A549 (cell line): ENCODE measurements around the gene UPF2. TPM values are rescaled to one million over a fixed set of nuclear protein-coding genes. Genes with fewer than 3 reads are reported as not detected.
A peak's percentile ranks its signal among the peaks of the same experiment; 100 is the strongest.

Experiments
- ATAC-seq, 2 experiments: fragments of 200-7000 bp in 1 of 2; fragments of >200 bp in 1 of 2; cut with Nextera tagmentation in 1 of 2; cut with Tn5 transposase in 1 of 2; 3 replicates each; pipeline versions ENCODE4 v1.8.0 to v1.9.1; 2018 to 2020; ENCODE audit warnings: mild to moderate bottlenecking in 1 of 2, moderate library complexity in 1 of 2
- CTCF ChIA-PET: fragments of 300-600 bp; sonication (Branson Sonifier 250); formaldehyde crosslinking; extraction: SDS; loops from one replicate; lab custom pipeline; 2021; ENCODE audit warnings: antibody characterized with exemption, inconsistent platforms; lab: Yijun Ruan, JAX
- POLR2A ChIA-PET: fragments of 350-600 bp; formaldehyde crosslinking; extraction: SDS; loops from one replicate; lab custom pipeline; 2021; ENCODE audit warnings: antibody characterized with exemption, inconsistent platforms; lab: Yijun Ruan, JAX
- DNase-seq, 2 experiments: peaks; one replicate each; pipeline versions ENCODE4 v3.0.0 to v3.0.0-alpha.2; 2011 to 2016; ENCODE audit warnings: low read depth in 1 of 2, low spot score in 1 of 2
- FAIRE-seq: peaks from 2 replicates; lab custom pipeline; 2011; peaks lifted over from hg19 to GRCh38; lab: Jason Lieb, UNC
- H3K27ac ChIP-seq, 2 experiments: fragments of >200 bp; sonication (Bioruptor Twin); formaldehyde crosslinking; 3 replicates each; pipeline ENCODE4 v1.5.1; 2016 to 2017
- H3K4me1 ChIP-seq: fragments of >200 bp; sonication (Bioruptor Twin); formaldehyde crosslinking; 3 replicates; pipeline ENCODE4 v1.6.1; 2016
- H3K4me2 ChIP-seq: fragments of >200 bp; sonication (Bioruptor Twin); formaldehyde crosslinking; 3 replicates; pipeline ENCODE4 v1.6.1; 2016
- H3K4me3 ChIP-seq: fragments of >200 bp; sonication (Bioruptor Twin); formaldehyde crosslinking; 3 replicates; pipeline ENCODE4 v1.5.1; 2016
- H3K9me3 ChIP-seq: fragments of >200 bp; sonication (Bioruptor Twin); formaldehyde crosslinking; 3 replicates; pipeline ENCODE4 v1.6.1; 2016
- CEBPB ChIP-seq, 2 experiments: fragments of >200 bp in 1 of 2; sonication (Bioruptor Twin) in 1 of 2; formaldehyde crosslinking in 1 of 2; IDR thresholded peaks; 2 replicates each; pipeline ENCODE4 v1.6.1; 2012 to 2016
- CHD2 ChIP-seq: fragments of 150-350 bp; IDR thresholded peaks from 2 replicates; pipeline ENCODE4 v1.6.1; 2014; ENCODE audit warnings: low read length; ENCODE audit not compliant: partially characterized antibody
- CHD4 ChIP-seq: fragments of 200-600 bp; sonication (generic); IDR thresholded peaks from 2 replicates; pipeline ENCODE4 v1.6.1; 2016; ENCODE audit warnings: antibody characterized with exemption, mild to moderate bottlenecking, borderline replicate concordance
- EHMT2 ChIP-seq: fragments of 200-600 bp; sonication (generic); IDR thresholded peaks from 2 replicates; pipeline ENCODE4 v1.6.1; 2016; ENCODE audit warnings: antibody characterized with exemption, low read depth, mild to moderate bottlenecking, moderate library complexity
- EP300 ChIP-seq, 2 experiments: fragments of >200 bp; sonication (Bioruptor Twin); formaldehyde crosslinking; IDR thresholded peaks; 2 replicates in 1 of 2; 3 replicates in 1 of 2; pipeline ENCODE4 v1.6.1; 2016 to 2017
- HOXB13 ChIP-seq: fragments of 250-450 bp; sonication (Bioruptor Pico); IDR thresholded peaks from 2 replicates; pipeline ENCODE4 v1.5.0; 2020; ENCODE audit warnings: low read depth, mild to moderate bottlenecking, moderate library complexity
- HOXB5 ChIP-seq: fragments of 250-450 bp; sonication (Bioruptor Pico); IDR thresholded peaks from 2 replicates; pipeline ENCODE4 v1.5.0; 2020; ENCODE audit warnings: mild to moderate bottlenecking, moderate library complexity
- JUN ChIP-seq, 2 experiments: fragments of >200 bp; sonication (Bioruptor Twin); formaldehyde crosslinking; IDR thresholded peaks; 2 replicates in 1 of 2; 3 replicates in 1 of 2; pipeline ENCODE4 v1.6.1; 2016 to 2017
- KDM1A ChIP-seq: fragments of 200-600 bp; sonication (generic); IDR thresholded peaks from 2 replicates; pipeline ENCODE4 v1.6.1; 2016; ENCODE audit warnings: low read depth, mild to moderate bottlenecking
- MAFK ChIP-seq: fragments of 450-650 bp; IDR thresholded peaks from 2 replicates; pipeline ENCODE4 v1.6.1; 2014; ENCODE audit not compliant: partially characterized antibody
- MAZ ChIP-seq: fragments of 150-350 bp; IDR thresholded peaks from 2 replicates; pipeline ENCODE4 v1.6.1; 2014; ENCODE audit warnings: antibody characterized with exemption, low read depth, low read length, borderline replicate concordance
- MYC ChIP-seq: IDR thresholded peaks from 2 replicates; pipeline ENCODE4 v1.6.1; 2012; ENCODE audit warnings: mild to moderate bottlenecking, inconsistent platforms, low read length, improper control_type of control experiment, borderline replicate concordance
- NFE2L2 ChIP-seq: fragments of 150-350 bp; conservative IDR thresholded peaks from 2 replicates; pipeline ENCODE4 v1.6.1; 2014; ENCODE audit warnings: low read length
- NPAS2 ChIP-seq: fragments of 250-450 bp; sonication (Bioruptor Pico); IDR thresholded peaks from 2 replicates; pipeline ENCODE4 v1.8.0; 2022; ENCODE audit warnings: mild to moderate bottlenecking, moderate library complexity, borderline replicate concordance
- PHF8 ChIP-seq: fragments of 200-600 bp; sonication (generic); IDR thresholded peaks from 2 replicates; pipeline ENCODE4 v1.6.1; 2016; ENCODE audit warnings: low read depth, mild to moderate bottlenecking, antibody characterized with exemption, moderate library complexity, borderline replicate concordance
- POLR2AphosphoS2 ChIP-seq: conservative IDR thresholded peaks from 2 replicates; pipeline ENCODE4 v1.6.1; 2012; ENCODE audit warnings: low read length, improper control_type of control experiment, inconsistent platforms
- RAD21 ChIP-seq, 2 experiments: fragments of >200 bp in 1 of 2; sonication (Bioruptor Twin) in 1 of 2; formaldehyde crosslinking in 1 of 2; IDR thresholded peaks in 1 of 2; conservative IDR thresholded peaks in 1 of 2; 2 replicates in 1 of 2; 3 replicates in 1 of 2; pipeline ENCODE4 v1.6.1; 2012 to 2018; ENCODE audit warnings: inconsistent platforms in 1 of 2
- RFX5 ChIP-seq: fragments of 450-650 bp; IDR thresholded peaks from 2 replicates; pipeline ENCODE4 v1.7.1; 2014; ENCODE audit warnings: antibody characterized with exemption, mild to moderate bottlenecking, moderate library complexity
- RNF2 ChIP-seq: fragments of 200-600 bp; sonication (generic); IDR thresholded peaks from 2 replicates; pipeline ENCODE4 v1.6.1; 2016; ENCODE audit warnings: low read depth, mild to moderate bottlenecking, antibody characterized with exemption, moderate library complexity, borderline replicate concordance
- TFCP2L1 ChIP-seq: fragments of 250-450 bp; sonication (Bioruptor Pico); IDR thresholded peaks from 2 replicates; pipeline ENCODE4 v1.5.0; 2021; ENCODE audit warnings: mild to moderate bottlenecking
- TP53 ChIP-seq: fragments of 250-450 bp; sonication (Bioruptor Pico); IDR thresholded peaks from 2 replicates; pipeline ENCODE4 v1.5.0; 2021; ENCODE audit warnings: mild to moderate bottlenecking, moderate library complexity
- ZC3H11A ChIP-seq: fragments of 450-650 bp; IDR thresholded peaks from 2 replicates; pipeline ENCODE4 v1.6.1; 2014; ENCODE audit warnings: antibody characterized with exemption, mild to moderate bottlenecking
- WGBS: methylation state at CpG from one replicate; pipeline ENCODE4 v1.1.6; 2017; ENCODE audit errors: missing lambda C conversion rate; 5-methylcytosine and 5-hydroxymethylcytosine counted together
- polyA plus RNA-seq, 4 experiments: library from polyadenylated mRNA; depleted of rRNA in 3 of 4; stranded (reverse); fragments of >200 nt; fragmentation: RNase III in 1 of 4; extraction: RNeasy Plus Mini Kit Qiagen cat#74134 plus additional on column Dnase treatment in 1 of 4; gene quantifications; 2 replicates in 3 of 4; 3 replicates in 1 of 4; pipeline ENCODE4 v1.2.3, GENCODE V29; 2011 to 2017
- TF ChIP-seq, protein P1 (sequence below): IDR thresholded peaks from 2 replicates; pipeline ENCODE4 v1.6.1; 2012
- TF ChIP-seq, protein P2 (sequence below): IDR thresholded peaks from 2 replicates; pipeline ENCODE4 v1.6.1; 2012
- TF ChIP-seq, protein P3 (sequence below): fragments of 150-350 bp; IDR thresholded peaks from 2 replicates; pipeline ENCODE4 v1.6.1; 2014; ENCODE audit warnings: low read depth, mild to moderate bottlenecking, low read length
- TF ChIP-seq, protein P4 (sequence below): fragments of 450-650 bp; IDR thresholded peaks from 2 replicates; pipeline ENCODE4 v1.6.1; 2014; ENCODE audit warnings: antibody characterized with exemption
- TF ChIP-seq, protein P5 (sequence below): fragments of 250-450 bp; sonication (Bioruptor Pico); IDR thresholded peaks from 2 replicates; pipeline ENCODE4 v1.5.0; 2021; ENCODE audit warnings: mild to moderate bottlenecking, moderate library complexity, borderline replicate concordance

Gene UPF2
- polyA plus RNA-seq, 2 of the 4 experiments (the other 2 are of a cell fraction), result 16.5 to 21.6 TPM

DNA sequence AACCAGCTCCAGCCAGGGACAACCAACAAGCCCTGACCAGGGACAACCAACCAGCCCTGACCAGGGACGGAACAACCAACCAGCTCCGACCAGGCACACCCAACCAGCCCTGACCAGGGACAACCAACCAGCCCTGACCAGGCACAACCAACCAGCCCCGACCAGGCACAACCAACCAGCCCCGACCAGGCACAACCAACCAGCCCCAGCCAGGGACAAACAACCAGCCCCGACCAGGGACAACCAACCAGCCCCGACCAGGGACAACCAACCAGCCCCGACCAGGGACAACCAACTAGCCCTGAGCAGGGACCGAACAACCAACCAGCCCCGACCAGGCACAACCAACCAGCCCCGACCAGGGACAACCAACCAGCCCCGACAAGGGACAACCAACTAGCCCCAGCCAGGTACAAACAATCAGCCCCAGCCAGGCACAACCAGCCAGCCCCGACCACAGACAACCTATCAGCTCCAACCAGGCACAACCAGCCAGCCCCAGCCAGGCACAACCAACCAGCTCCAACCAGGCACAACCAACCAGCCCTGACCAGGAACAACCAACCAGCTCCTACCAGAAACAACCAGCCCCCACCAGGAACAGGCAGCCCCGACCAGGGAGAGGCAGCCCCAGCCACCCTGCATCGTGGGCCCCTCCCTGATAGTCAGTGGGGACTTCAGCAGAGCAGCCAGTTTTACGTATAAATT, 163.1 kb downstream of the UPF2 start:
- TF ChIP-seq CHD4 (no peak), MAFK (no peak), RAD21 (conservative IDR thresholded peaks at IDR 0.05 in 1 of 2, IDR thresholded peaks at IDR 0.05 in 1 of 2) (no peak)
- WGBS, result 93% methylated on average over 12 of the region's 15 CpGs
- ChIA-PET CTCF (interaction anchor here (1.4 kb wide), 1 partner anchor 59 kb away, joined by 4 read pairs; no protein-coding TSS in a partner anchor), POLR2A (no interaction called here)
- no peak overlapping the region for H3K4me3 ChIP-seq
- peak overlapping the region; percentile 10 to 92; a peak in 3 of 6 replicates for H3K27ac ChIP-seq
- ATAC-seq (no peak), DNase-seq (no peak), FAIRE-seq (no peak)
- H3K9me3 ChIP-seq, result no peaks in the 10 kb centered on the region
- H3K4me2 ChIP-seq, result no peak overlapping the region
- peaks cover 50% of the 10 kb centered on the region for H3K4me1 ChIP-seq

DNA sequence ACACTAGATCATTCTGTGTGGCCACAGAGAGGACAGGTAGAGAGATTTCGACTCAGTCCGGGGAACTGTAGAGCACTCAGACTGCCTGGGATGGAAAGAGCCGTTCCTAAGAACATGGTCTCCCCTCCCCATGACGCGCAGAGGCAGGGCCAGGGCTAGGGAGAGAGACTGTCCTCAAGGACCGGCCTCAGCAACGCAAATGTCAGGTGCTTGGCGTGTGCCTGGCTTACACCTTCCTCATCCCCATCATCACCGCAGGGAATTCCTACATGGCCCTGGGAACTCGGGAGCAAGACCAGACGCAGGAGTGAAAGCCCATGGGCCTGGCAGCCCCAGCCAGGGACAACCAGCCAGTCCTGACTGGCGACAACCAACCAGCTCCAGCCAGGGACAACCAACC, 163.8 kb downstream of the UPF2 start:
- Histone ChIP-seq H3K4me2 (no peak overlapping the region), H3K4me3 (no peak overlapping the region), H3K27ac (peak overlapping the region; percentile 27 to 92; a peak in 4 of 6 replicates), H3K9me3 (no peaks in the 10 kb centered on the region), H3K4me1 (peaks cover 54% of the 10 kb centered on the region)
- DNase-seq (no peak), FAIRE-seq (no peak), ATAC-seq (no peak)
- CTCF ChIA-PET, result interaction anchor here (1.4 kb wide), 1 partner anchor 58 kb away, joined by 4 read pairs; no protein-coding TSS in a partner anchor
- POLR2A ChIA-PET, result no interaction called here
- 90% methylated on average over 11 of the region's 12 CpGs for WGBS
- no peak for TF ChIP-seq POLR2AphosphoS2
- TF ChIP-seq NFE2L2, result no peak
- TF ChIP-seq TFCP2L1 (CRISPR knock-in tag), result no peak
- TF ChIP-seq MYC, result no peak
- TF ChIP-seq EHMT2, result no peak
- TF ChIP-seq TP53 (CRISPR knock-in tag), result no peak
- no peak for TF ChIP-seq HOXB5
- TF ChIP-seq NPAS2 (CRISPR knock-in tag), result no peak
- TF ChIP-seq, protein P1, sequence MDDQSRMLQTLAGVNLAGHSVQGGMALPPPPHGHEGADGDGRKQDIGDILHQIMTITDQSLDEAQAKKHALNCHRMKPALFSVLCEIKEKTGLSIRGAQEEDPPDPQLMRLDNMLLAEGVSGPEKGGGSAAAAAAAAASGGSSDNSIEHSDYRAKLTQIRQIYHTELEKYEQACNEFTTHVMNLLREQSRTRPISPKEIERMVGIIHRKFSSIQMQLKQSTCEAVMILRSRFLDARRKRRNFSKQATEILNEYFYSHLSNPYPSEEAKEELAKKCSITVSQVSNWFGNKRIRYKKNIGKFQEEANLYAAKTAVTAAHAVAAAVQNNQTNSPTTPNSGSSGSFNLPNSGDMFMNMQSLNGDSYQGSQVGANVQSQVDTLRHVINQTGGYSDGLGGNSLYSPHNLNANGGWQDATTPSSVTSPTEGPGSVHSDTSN, result no peak
- no peak for TF ChIP-seq KDM1A
- TF ChIP-seq CEBPB (IDR thresholded peaks at IDR 0.05), result no peak
- TF ChIP-seq RNF2, result no peak
- TF ChIP-seq JUN (IDR thresholded peaks at IDR 0.05), result no peak
- TF ChIP-seq EP300 (IDR thresholded peaks at IDR 0.05), result no peak
- TF ChIP-seq HOXB13, result no peak
- no peak for TF ChIP-seq PHF8
- TF ChIP-seq RFX5, result no peak
- TF ChIP-seq MAZ, result no peak
- no peak for TF ChIP-seq CHD4

DNA sequence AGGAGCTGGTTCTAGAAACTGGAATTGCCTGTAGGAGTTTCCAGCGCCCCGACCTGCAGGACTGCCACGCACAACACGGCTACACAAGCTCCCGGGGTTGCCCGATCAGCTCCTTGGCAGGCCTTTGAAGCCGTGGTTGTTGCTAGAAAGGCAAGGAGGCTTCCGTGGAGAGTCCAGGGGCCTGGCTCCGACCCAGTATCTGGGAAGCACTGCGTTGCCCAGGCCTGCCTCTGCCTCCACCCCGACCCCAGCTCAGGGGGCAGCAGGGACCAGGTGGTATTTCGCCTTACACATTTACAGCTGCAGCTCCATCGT, 165.1 kb downstream of the UPF2 start:
- TF ChIP-seq ZC3H11A, result no peak
- TF ChIP-seq, protein P2, sequence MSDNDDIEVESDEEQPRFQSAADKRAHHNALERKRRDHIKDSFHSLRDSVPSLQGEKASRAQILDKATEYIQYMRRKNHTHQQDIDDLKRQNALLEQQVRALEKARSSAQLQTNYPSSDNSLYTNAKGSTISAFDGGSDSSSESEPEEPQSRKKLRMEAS, result no peak
- TF ChIP-seq, protein P3, sequence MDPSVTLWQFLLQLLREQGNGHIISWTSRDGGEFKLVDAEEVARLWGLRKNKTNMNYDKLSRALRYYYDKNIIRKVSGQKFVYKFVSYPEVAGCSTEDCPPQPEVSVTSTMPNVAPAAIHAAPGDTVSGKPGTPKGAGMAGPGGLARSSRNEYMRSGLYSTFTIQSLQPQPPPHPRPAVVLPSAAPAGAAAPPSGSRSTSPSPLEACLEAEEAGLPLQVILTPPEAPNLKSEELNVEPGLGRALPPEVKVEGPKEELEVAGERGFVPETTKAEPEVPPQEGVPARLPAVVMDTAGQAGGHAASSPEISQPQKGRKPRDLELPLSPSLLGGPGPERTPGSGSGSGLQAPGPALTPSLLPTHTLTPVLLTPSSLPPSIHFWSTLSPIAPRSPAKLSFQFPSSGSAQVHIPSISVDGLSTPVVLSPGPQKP, result no peak
- TF ChIP-seq KDM1A, result no peak
- TF ChIP-seq, protein P4, sequence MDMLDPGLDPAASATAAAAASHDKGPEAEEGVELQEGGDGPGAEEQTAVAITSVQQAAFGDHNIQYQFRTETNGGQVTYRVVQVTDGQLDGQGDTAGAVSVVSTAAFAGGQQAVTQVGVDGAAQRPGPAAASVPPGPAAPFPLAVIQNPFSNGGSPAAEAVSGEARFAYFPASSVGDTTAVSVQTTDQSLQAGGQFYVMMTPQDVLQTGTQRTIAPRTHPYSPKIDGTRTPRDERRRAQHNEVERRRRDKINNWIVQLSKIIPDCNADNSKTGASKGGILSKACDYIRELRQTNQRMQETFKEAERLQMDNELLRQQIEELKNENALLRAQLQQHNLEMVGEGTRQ, result no peak
- TF ChIP-seq RNF2, result no peak
- TF ChIP-seq, protein P5, sequence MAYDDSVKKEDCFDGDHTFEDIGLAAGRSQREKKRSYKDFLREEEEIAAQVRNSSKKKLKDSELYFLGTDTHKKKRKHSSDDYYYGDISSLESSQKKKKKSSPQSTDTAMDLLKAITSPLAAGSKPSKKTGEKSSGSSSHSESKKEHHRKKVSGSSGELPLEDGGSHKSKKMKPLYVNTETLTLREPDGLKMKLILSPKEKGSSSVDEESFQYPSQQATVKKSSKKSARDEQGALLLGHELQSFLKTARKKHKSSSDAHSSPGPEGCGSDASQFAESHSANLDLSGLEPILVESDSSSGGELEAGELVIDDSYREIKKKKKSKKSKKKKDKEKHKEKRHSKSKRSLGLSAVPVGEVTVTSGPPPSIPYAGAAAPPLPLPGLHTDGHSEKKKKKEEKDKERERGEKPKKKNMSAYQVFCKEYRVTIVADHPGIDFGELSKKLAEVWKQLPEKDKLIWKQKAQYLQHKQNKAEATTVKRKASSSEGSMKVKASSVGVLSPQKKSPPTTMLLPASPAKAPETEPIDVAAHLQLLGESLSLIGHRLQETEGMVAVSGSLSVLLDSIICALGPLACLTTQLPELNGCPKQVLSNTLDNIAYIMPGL (CRISPR knock-in tag), result no peak
- no peak for TF ChIP-seq CHD4
- TF ChIP-seq CHD2, result no peak
- CTCF ChIA-PET, result interaction anchor here (0.6 to 2.0 kb wide), 8 partner anchors 10 to 662 kb away, joined by 3 to 9 read pairs (median 4); no protein-coding TSS in a partner anchor
- Histone ChIP-seq H3K4me1 (peaks cover 52% of the 10 kb centered on the region), H3K9me3 (no peaks in the 10 kb centered on the region), H3K4me2 (no peak overlapping the region), H3K27ac (peak overlapping the region; percentile 82 to 92), H3K4me3 (no peak overlapping the region)
- ATAC-seq (no peak), DNase-seq (no peak), FAIRE-seq (no peak)
- WGBS, result 86% methylated on average over 8 of the region's 13 CpGs
- POLR2A ChIA-PET, result no interaction called here
